CD14-positive monocyte (primary cell): ENCODE results near the gene SCMH1. TPM values are rescaled to one million over a fixed set of nuclear protein-coding genes. Genes with fewer than 3 reads are reported as not detected.
"Not testable (repeated sequence)": the region's sequence is repeated elsewhere in the genome, so short reads cannot be mapped to it uniquely, and the experiment has no call there.

Experiments
- DNase-seq, 3 donors: peaks; one replicate each; pipeline ENCODE4 v3.0.0-alpha.2; 2011 to 2022
- H2AFZ ChIP-seq: 2 replicates; pipeline ENCODE4 v1.6.0; 2012; ENCODE audit warnings: mild to moderate bottlenecking, low read depth, low read length, inconsistent platforms; ENCODE audit not compliant: insufficient read depth, poor library complexity, severe bottlenecking
- H3K27ac ChIP-seq, 2 donors: 1 replicate in 1 of 2; 2 replicates in 1 of 2; pipeline ENCODE4 v1.5.1; 2012 to 2013; ENCODE audit warnings: low read length in 2 of 2, control low read depth in 1 of 2, inconsistent platforms in 1 of 2, low read depth in 1 of 2, mild to moderate bottlenecking in 1 of 2
- H3K27me3 ChIP-seq, 2 donors: one replicate each; pipeline versions ENCODE4 v1.6.0 to v1.6.1; 2011 to 2013; ENCODE audit warnings: low read length in 2 of 2; ENCODE audit not compliant: control insufficient read depth in 2 of 2, insufficient read depth in 2 of 2
- H3K36me3 ChIP-seq, 2 donors: replicated peaks in 1 of 2; 1 replicate in 1 of 2; 2 replicates in 1 of 2; pipeline versions ENCODE4 v1.5.1 to v1.6.1; 2012 to 2013; ENCODE audit warnings: low read length in 2 of 2, control low read depth in 1 of 2, inconsistent platforms in 1 of 2, mild to moderate bottlenecking in 1 of 2; ENCODE audit not compliant: insufficient read depth in 2 of 2, control insufficient read depth in 1 of 2
- H3K4me1 ChIP-seq, 2 donors: 1 replicate in 1 of 2; 2 replicates in 1 of 2; pipeline versions ENCODE4 v1.5.1 to v1.6.1; 2012 to 2013; ENCODE audit warnings: low read length in 2 of 2, control low read depth in 1 of 2, inconsistent platforms in 1 of 2, mild to moderate bottlenecking in 1 of 2, moderate library complexity in 1 of 2; ENCODE audit not compliant: insufficient read depth in 2 of 2, control insufficient read depth in 1 of 2
- H3K4me2 ChIP-seq: replicated peaks from 2 replicates; pipeline ENCODE3; 2012; ENCODE audit warnings: low read length, moderate library complexity, mild to moderate bottlenecking; ENCODE audit not compliant: poor library complexity, severe bottlenecking; ENCODE audit errors: extremely low read depth
- H3K4me3 ChIP-seq, 3 experiments: fragments of 200-600 bp in 1 of 3; sonication (generic) in 1 of 3; replicated peaks in 1 of 3; 1 replicate in 2 of 3; 2 replicates in 1 of 3; pipeline ENCODE4 v1.5.1; 2011 to 2013; ENCODE audit warnings: low read length in 3 of 3, mild to moderate bottlenecking in 3 of 3, control low read depth in 2 of 3, low read depth in 2 of 3, inconsistent platforms in 1 of 3, moderate library complexity in 1 of 3
- H3K79me2 ChIP-seq: 2 replicates; pipeline ENCODE4 v1.6.0; 2012; ENCODE audit warnings: mild to moderate bottlenecking, control low read depth, inconsistent platforms, low read length, moderate library complexity; ENCODE audit not compliant: insufficient read depth
- H3K9ac ChIP-seq: 2 replicates; pipeline ENCODE4 v1.6.0; 2017; ENCODE audit warnings: low read length, mild to moderate bottlenecking; ENCODE audit not compliant: insufficient read depth, poor library complexity, severe bottlenecking
- H3K9me3 ChIP-seq, 2 donors: replicated peaks in 1 of 2; 1 replicate in 1 of 2; 2 replicates in 1 of 2; pipeline versions ENCODE4 v1.5.1 to v1.6.1; 2012 to 2013; ENCODE audit warnings: low read length in 2 of 2, control low read depth in 1 of 2; ENCODE audit not compliant: control insufficient read depth in 1 of 2, insufficient read depth in 1 of 2
- H4K20me1 ChIP-seq: 2 replicates; pipeline ENCODE4 v1.6.0; 2012; ENCODE audit warnings: mild to moderate bottlenecking, low read length, control low read depth, moderate library complexity; ENCODE audit not compliant: insufficient read depth
- H3K27ac Mint-ChIP-seq, 7 donors: one replicate each; pipeline ENCODE4 v1.8.0; 2020; ENCODE audit warnings: mild to moderate bottlenecking in 7 of 7, mixed read lengths in 7 of 7, moderate library complexity in 6 of 7, inconsistent platforms in 2 of 7
- H3K27me3 Mint-ChIP-seq, 3 donors: one replicate each; pipeline ENCODE4 v1.8.0; 2021 to 2022; ENCODE audit warnings: low read depth in 3 of 3, mild to moderate bottlenecking in 3 of 3, mixed read lengths in 3 of 3, moderate library complexity in 3 of 3, inconsistent platforms in 1 of 3
- H3K36me3 Mint-ChIP-seq, 2 donors: one replicate each; pipeline ENCODE4 v1.8.0; 2020; ENCODE audit warnings: mixed read lengths in 2 of 2, inconsistent platforms in 1 of 2, mild to moderate bottlenecking in 1 of 2
- H3K4me1 Mint-ChIP-seq: one replicate; pipeline ENCODE4 v1.8.0; 2020; ENCODE audit warnings: mild to moderate bottlenecking, mixed read lengths
- H3K4me3 Mint-ChIP-seq, 2 donors: one replicate each; pipeline ENCODE4 v1.8.0; 2020; ENCODE audit warnings: mild to moderate bottlenecking in 2 of 2, mixed read lengths in 2 of 2, moderate library complexity in 1 of 2
- H3K9me3 Mint-ChIP-seq, 7 donors: one replicate each; pipeline ENCODE4 v1.8.0; 2020 to 2022; ENCODE audit warnings: mixed read lengths in 7 of 7, mild to moderate bottlenecking in 6 of 7, moderate library complexity in 6 of 7, inconsistent platforms in 2 of 7
- CTCF ChIP-seq: fragments of 200-600 bp; IDR thresholded peaks from one replicate; pipeline ENCODE4 v1.8.0; 2022; ENCODE audit warnings: antibody characterized with exemption, mild to moderate bottlenecking
- WGBS: methylation state at CpG from one replicate; pipeline ENCODE4 v1.1.5; 2013; ENCODE audit warnings: missing lambda C conversion rate; ENCODE audit not compliant: insufficient coverage; 5-methylcytosine and 5-hydroxymethylcytosine counted together
- intact Hi-C, 2 donors: fragments of 100-400 bp; cut with micrococcal nuclease; formaldehyde crosslinking; loops; one replicate each; pipeline versions ENCODE4 v1.15.0 to v1.15.1; 2023
- polyA plus RNA-seq, 3 donors: library from polyadenylated mRNA; depleted of rRNA in 1 of 3; unstranded in 2 of 3; stranded (reverse) in 1 of 3; fragments of 300-500 nt in 2 of 3; fragments of >200 nt in 1 of 3; fragmentation: Illumina TruSeq in 2 of 3; gene quantifications; 1 replicate in 2 of 3; 2 replicates in 1 of 3; pipeline ENCODE4 v1.2.3, GENCODE V29; 2012 to 2021

The SCMH1 gene
- polyA plus RNA-seq, 3 donors = 0.66 to 12.7 (median 0.74) TPM

GRCh38 chr1:41135196-41135947 lies 106.7 kb downstream of the SCMH1 start:
- H3K36me3 Mint-ChIP-seq = peaks cover 38 to 66% of the 10 kb centered on the region in 2 donors
- Histone ChIP-seq H2AFZ (no peak overlapping the region), H3K36me3 (peaks cover 8 to 44% of the 10 kb centered on the region in 2 donors), H4K20me1 (no peaks in the 10 kb centered on the region), H3K4me2 (no peak overlapping the region), H3K27me3 (no peaks in the 10 kb centered on the region), H3K4me3 (no peak overlapping the region), H3K4me1 (no peaks in the 10 kb centered on the region), H3K9ac (no peak overlapping the region), H3K79me2 (no peaks in the 10 kb centered on the region), H3K27ac (no peak overlapping the region), H3K9me3 (peaks cover 1 to 4% of the 10 kb centered on the region in 2 donors)
- TF ChIP-seq CTCF = no peak
- no peaks in the 10 kb centered on the region for H3K27me3 Mint-ChIP-seq
- H3K4me1 Mint-ChIP-seq = no peaks in the 10 kb centered on the region
- H3K4me3 Mint-ChIP-seq = no peak overlapping the region
- peaks cover 7 to 27% (median 21%) of the 10 kb centered on the region in 7 donors for H3K9me3 Mint-ChIP-seq
- intact Hi-C loops = no loop called here
- no CpG with 5 or more reads among the region's 1 CpG for WGBS
- peak overlapping the region in 1 of 7 donors; percentile 68 for H3K27ac Mint-ChIP-seq
- DNase-seq = peak in 1 of 3 donors; percentile 17

- H2AFZ ChIP-seq, H3K9me3 ChIP-seq, H3K79me2 ChIP-seq, H4K20me1 ChIP-seq, H3K4me1 Mint-ChIP-seq, H3K27ac ChIP-seq, intact Hi-C loops, H3K27me3 ChIP-seq, H3K4me3 ChIP-seq, H3K4me1 ChIP-seq, H3K9ac ChIP-seq, H3K4me3 Mint-ChIP-seq, DNase-seq, H3K4me2 ChIP-seq, H3K27me3 Mint-ChIP-seq: not testable (repeated sequence)
- Mint-ChIP-seq H3K27ac (peak overlapping the region in 1 of 7 donors; percentile 72), H3K36me3 (peaks cover 32 to 61% of the 10 kb centered on the region in 2 donors), H3K9me3 (peaks cover 2 to 21% (median 16%) of the 10 kb centered on the region in 7 donors)
- WGBS = no CpG with 5 or more reads among the region's 2 CpGs
- H3K36me3 ChIP-seq = peaks cover 8 to 35% of the 10 kb centered on the region in 2 donors
These were observed 107.8 kb downstream of the SCMH1 start for GRCh38 chr1:41134325-41134724.
